Measurements from ENCODE around the gene QSOX1.
A peak's percentile ranks its signal among the peaks of the same experiment; 100 is the strongest.

The QSOX1 gene

GRCh38 chr1:180154325-180155181, at the start of gene QSOX1:
Gene QSOX1 (plus strand): TSS chr1:180154869. CDS start chr1:180154908, 39 bp downstream.
- H3K4me3 ChIP-seq (IDR thresholded peaks at IDR 0.05; ENCODE audit: insufficient read depth, low read depth, low read length), result peak within 1 kb of the TSS; percentile 92
- H4K20me1 ChIP-seq (ENCODE audit: insufficient read depth), result no peaks in the 10 kb centered on the region
- no peaks in the 10 kb centered on the region for H3K79me2 ChIP-seq (ENCODE audit: insufficient read depth, low read depth)
- TF ChIP-seq CTCF (conservative IDR thresholded peaks at IDR 0.05; ENCODE audit: low read depth, low read length), result no peak
- peak within 1 kb of the TSS; percentile 65 for H3K9ac ChIP-seq
- H3K27me3 ChIP-seq (ENCODE audit: insufficient read depth, low read depth), result no peaks in the 10 kb centered on the region
- H2AFZ ChIP-seq (ENCODE audit: low read depth), result peak within 1 kb of the TSS; percentile 89
- no peaks in the 10 kb centered on the region for H3K36me3 ChIP-seq (ENCODE audit: insufficient read depth)
- H3K4me1 ChIP-seq (ENCODE audit: low read depth, poor library complexity, severe bottlenecking), result peaks cover 12% of the 10 kb centered on the region
- peak within 1 kb of the TSS; percentile 38 for H3K27ac ChIP-seq
- H3K4me2 ChIP-seq, result peak within 1 kb of the TSS; percentile 94

GRCh38 chr1:180112091-180112490, 42.6 kb upstream of the QSOX1 start:
- no peak overlapping the region for H3K4me2 ChIP-seq
- no peaks in the 10 kb centered on the region for H4K20me1 ChIP-seq (ENCODE audit: insufficient read depth)
- no peak for TF ChIP-seq CTCF (conservative IDR thresholded peaks at IDR 0.05; ENCODE audit: low read depth, low read length)
- H3K4me1 ChIP-seq (ENCODE audit: low read depth, poor library complexity, severe bottlenecking), result no peaks in the 10 kb centered on the region
- H2AFZ ChIP-seq (ENCODE audit: low read depth), result no peak overlapping the region
- no peak overlapping the region for H3K4me3 ChIP-seq (IDR thresholded peaks at IDR 0.05; ENCODE audit: insufficient read depth, low read depth, low read length)
- H3K36me3 ChIP-seq (ENCODE audit: insufficient read depth), result no peaks in the 10 kb centered on the region
- H3K79me2 ChIP-seq (ENCODE audit: insufficient read depth, low read depth), result no peaks in the 10 kb centered on the region
- no peak overlapping the region for H3K9ac ChIP-seq
- no peaks in the 10 kb centered on the region for H3K27me3 ChIP-seq (ENCODE audit: insufficient read depth, low read depth)
- H3K27ac ChIP-seq, result no peak overlapping the region

- H3K4me3 ChIP-seq (IDR thresholded peaks at IDR 0.05; ENCODE audit: insufficient read depth, low read depth, low read length), result no peak overlapping the region
- no peak for TF ChIP-seq CTCF (conservative IDR thresholded peaks at IDR 0.05; ENCODE audit: low read depth, low read length)
- H3K4me2 ChIP-seq, result no peak overlapping the region
- H3K27me3 ChIP-seq (ENCODE audit: insufficient read depth, low read depth), result no peaks in the 10 kb centered on the region
- H3K4me1 ChIP-seq (ENCODE audit: low read depth, poor library complexity, severe bottlenecking), result no peaks in the 10 kb centered on the region
- H3K27ac ChIP-seq, result no peak overlapping the region
- H3K36me3 ChIP-seq (ENCODE audit: insufficient read depth), result no peaks in the 10 kb centered on the region
- H3K9ac ChIP-seq, result no peak overlapping the region
- no peaks in the 10 kb centered on the region for H3K79me2 ChIP-seq (ENCODE audit: insufficient read depth, low read depth)
- H4K20me1 ChIP-seq (ENCODE audit: insufficient read depth), result no peaks in the 10 kb centered on the region
- no peak overlapping the region for H2AFZ ChIP-seq (ENCODE audit: low read depth)
Measured at GRCh38 chr1:180112984-180113647, 41.6 kb upstream of the QSOX1 start.

GRCh38 chr1:180114396-180114945, 40.2 kb upstream of the QSOX1 start:
- TF ChIP-seq CTCF (conservative IDR thresholded peaks at IDR 0.05; ENCODE audit: low read depth, low read length), result no peak
- Histone ChIP-seq H3K9ac (no peak overlapping the region), H2AFZ (ENCODE audit: low read depth) (no peak overlapping the region), H3K4me3 (IDR thresholded peaks at IDR 0.05; ENCODE audit: insufficient read depth, low read depth, low read length) (no peak overlapping the region), H3K4me1 (ENCODE audit: low read depth, poor library complexity, severe bottlenecking) (no peaks in the 10 kb centered on the region), H3K27ac (no peak overlapping the region), H3K36me3 (ENCODE audit: insufficient read depth) (no peaks in the 10 kb centered on the region), H4K20me1 (ENCODE audit: insufficient read depth) (no peaks in the 10 kb centered on the region), H3K4me2 (no peak overlapping the region), H3K27me3 (ENCODE audit: insufficient read depth, low read depth) (no peaks in the 10 kb centered on the region), H3K79me2 (ENCODE audit: insufficient read depth, low read depth) (no peaks in the 10 kb centered on the region)

Data from KMS-11 (cell line).